GM19452 (cell line): ENCODE data around the gene DNM1.
"Not testable (repeated sequence)": the region's sequence is repeated elsewhere in the genome, so short reads cannot be mapped to it uniquely, and the experiment has no call there.

Source experiments
- ATAC-seq: cut with Tn5 transposase; IDR thresholded peaks from one replicate; pipeline ENCODE4 v1.9.1; 2021; ENCODE audit not compliant: unreplicated experiment

DNM1 gene

GRCh38 chr9:128222880-128223670 lies 19.9 kb downstream of the DNM1 start:
- no peak for ATAC-seq

- ATAC-seq: no peak
Measured at GRCh38 chr9:128224877-128225276, 21.7 kb downstream of the DNM1 start.

- ATAC-seq: no peak
Measured at GRCh38 chr9:128225770-128226411, 22.7 kb downstream of the DNM1 start.

- ATAC-seq: no peak
Measured at GRCh38 chr9:128226412-128226801, 23.2 kb downstream of the DNM1 start.

GRCh38 chr9:128230897-128231296 lies 27.7 kb downstream of the DNM1 start:
- ATAC-seq: not testable (repeated sequence)

GRCh38 chr9:128231638-128232527 lies 28.7 kb downstream of the DNM1 start:
- ATAC-seq: no peak

GRCh38 chr9:128232528-128233428 lies 29.6 kb downstream of the DNM1 start:
- ATAC-seq: no peak

- no peak for ATAC-seq
Measured at GRCh38 chr9:128233817-128234406, 30.7 kb downstream of the DNM1 start.

- ATAC-seq: no peak
Measured at GRCh38 chr9:128242124-128242523, 38.9 kb downstream of the DNM1 start.

- no peak for ATAC-seq
Measured at GRCh38 chr9:128242828-128243214, 39.6 kb downstream of the DNM1 start.

GRCh38 chr9:128243215-128244018 lies 40.2 kb downstream of the DNM1 start:
- no peak for ATAC-seq

GRCh38 chr9:128244091-128244836 lies 41.1 kb downstream of the DNM1 start:
- no peak for ATAC-seq

GRCh38 chr9:128244837-128245231 lies 41.7 kb downstream of the DNM1 start:
- no peak for ATAC-seq

GRCh38 chr9:128245421-128246151 lies 42.4 kb downstream of the DNM1 start:
- no peak for ATAC-seq

- ATAC-seq: no peak
Measured at GRCh38 chr9:128246471-128246870, 43.3 kb downstream of the DNM1 start.

GRCh38 chr9:128247226-128247803 lies 44.1 kb downstream of the DNM1 start:
- ATAC-seq: no peak

- no peak for ATAC-seq
Measured at GRCh38 chr9:128249558-128249907, 46.4 kb downstream of the DNM1 start.
